ENCODE results near the gene HPF1. TPM values are rescaled to one million over a fixed set of nuclear protein-coding genes. Genes with fewer than 3 reads are reported as not detected.
"Not testable (repeated sequence)": the region's sequence is repeated elsewhere in the genome, so short reads cannot be mapped to it uniquely, and the experiment has no call there.

Gene HPF1
- total RNA-seq, 1 experiment from 2014 or later, result 34.3 TPM

DNA sequence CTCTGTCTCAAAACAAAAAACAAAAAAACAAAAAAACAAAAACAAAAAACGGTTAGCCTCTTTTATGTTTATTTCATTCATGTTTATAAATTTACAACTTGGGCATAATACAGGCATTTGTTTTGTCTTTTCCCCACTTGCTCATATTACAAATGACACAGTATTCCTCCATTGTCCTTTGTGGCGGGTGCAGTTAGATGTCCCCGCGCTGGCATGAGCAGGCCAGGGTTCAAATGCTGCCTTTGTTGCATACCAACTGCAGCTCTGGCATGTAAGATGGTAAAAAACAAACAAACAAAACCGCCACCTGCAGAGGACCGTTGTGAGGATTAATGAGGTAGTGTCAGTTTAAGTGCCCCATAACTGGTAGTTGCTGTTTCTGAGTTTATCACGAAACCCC, 16.1 kb upstream of the HPF1 start:
- Mint-ChIP-seq H3K4me1 (peaks cover 11% of the 10 kb centered on the region), H3K27ac (no peak overlapping the region), H3K36me3 (no peaks in the 10 kb centered on the region), H3K27me3 (ENCODE audit: low read depth) (peaks cover 24% of the 10 kb centered on the region), H3K4me3 (no peak overlapping the region), H3K9me3 (peaks cover 12% of the 10 kb centered on the region)
- DNase-seq (ENCODE audit: low spot score) (no peak), ATAC-seq (no peak)
- TF ChIP-seq, protein P1, sequence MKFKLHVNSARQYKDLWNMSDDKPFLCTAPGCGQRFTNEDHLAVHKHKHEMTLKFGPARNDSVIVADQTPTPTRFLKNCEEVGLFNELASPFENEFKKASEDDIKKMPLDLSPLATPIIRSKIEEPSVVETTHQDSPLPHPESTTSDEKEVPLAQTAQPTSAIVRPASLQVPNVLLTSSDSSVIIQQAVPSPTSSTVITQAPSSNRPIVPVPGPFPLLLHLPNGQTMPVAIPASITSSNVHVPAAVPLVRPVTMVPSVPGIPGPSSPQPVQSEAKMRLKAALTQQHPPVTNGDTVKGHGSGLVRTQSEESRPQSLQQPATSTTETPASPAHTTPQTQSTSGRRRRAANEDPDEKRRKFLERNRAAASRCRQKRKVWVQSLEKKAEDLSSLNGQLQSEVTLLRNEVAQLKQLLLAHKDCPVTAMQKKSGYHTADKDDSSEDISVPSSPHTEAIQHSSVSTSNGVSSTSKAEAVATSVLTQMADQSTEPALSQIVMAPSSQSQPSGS (CRISPR knock-in tag; IDR thresholded peaks at IDR 0.05; ENCODE audit: borderline replicate concordance, low read depth), result no peak
- no peak for TF ChIP-seq NFE2L1 (CRISPR knock-in tag; IDR thresholded peaks at IDR 0.05)
- TF ChIP-seq ATF1 (CRISPR knock-in tag; IDR thresholded peaks at IDR 0.05), result no peak
- TF ChIP-seq, protein P2, sequence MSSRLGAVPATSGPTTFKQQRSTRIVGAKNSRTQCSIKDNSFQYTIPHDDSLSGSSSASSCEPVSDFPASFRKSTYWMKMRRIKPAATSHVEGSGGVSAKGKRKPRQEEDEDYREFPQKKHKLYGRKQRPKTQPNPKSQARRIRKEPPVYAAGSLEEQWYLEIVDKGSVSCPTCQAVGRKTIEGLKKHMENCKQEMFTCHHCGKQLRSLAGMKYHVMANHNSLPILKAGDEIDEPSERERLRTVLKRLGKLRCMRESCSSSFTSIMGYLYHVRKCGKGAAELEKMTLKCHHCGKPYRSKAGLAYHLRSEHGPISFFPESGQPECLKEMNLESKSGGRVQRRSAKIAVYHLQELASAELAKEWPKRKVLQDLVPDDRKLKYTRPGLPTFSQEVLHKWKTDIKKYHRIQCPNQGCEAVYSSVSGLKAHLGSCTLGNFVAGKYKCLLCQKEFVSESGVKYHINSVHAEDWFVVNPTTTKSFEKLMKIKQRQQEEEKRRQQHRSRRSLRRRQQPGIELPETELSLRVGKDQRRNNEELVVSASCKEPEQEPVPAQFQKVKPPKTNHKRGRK (CRISPR knock-in tag; IDR thresholded peaks at IDR 0.05; ENCODE audit: borderline replicate concordance), result no peak
- no peak for TF ChIP-seq NR2C2 (CRISPR knock-in tag; IDR thresholded peaks at IDR 0.05)
- TF ChIP-seq, protein P3, sequence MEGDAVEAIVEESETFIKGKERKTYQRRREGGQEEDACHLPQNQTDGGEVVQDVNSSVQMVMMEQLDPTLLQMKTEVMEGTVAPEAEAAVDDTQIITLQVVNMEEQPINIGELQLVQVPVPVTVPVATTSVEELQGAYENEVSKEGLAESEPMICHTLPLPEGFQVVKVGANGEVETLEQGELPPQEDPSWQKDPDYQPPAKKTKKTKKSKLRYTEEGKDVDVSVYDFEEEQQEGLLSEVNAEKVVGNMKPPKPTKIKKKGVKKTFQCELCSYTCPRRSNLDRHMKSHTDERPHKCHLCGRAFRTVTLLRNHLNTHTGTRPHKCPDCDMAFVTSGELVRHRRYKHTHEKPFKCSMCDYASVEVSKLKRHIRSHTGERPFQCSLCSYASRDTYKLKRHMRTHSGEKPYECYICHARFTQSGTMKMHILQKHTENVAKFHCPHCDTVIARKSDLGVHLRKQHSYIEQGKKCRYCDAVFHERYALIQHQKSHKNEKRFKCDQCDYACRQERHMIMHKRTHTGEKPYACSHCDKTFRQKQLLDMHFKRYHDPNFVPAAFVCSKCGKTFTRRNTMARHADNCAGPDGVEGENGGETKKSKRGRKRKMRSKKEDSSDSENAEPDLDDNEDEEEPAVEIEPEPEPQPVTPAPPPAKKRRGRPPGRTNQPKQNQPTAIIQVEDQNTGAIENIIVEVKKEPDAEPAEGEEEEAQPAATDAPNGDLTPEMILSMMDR (IDR thresholded peaks at IDR 0.05), result no peak
- TF ChIP-seq GRHL2 (CRISPR knock-in tag; IDR thresholded peaks at IDR 0.05; ENCODE audit: insufficient replicate concordance, severe bottlenecking), result no peak
- TF ChIP-seq ZBTB43 (CRISPR knock-in tag; IDR thresholded peaks at IDR 0.05), result no peak
- TF ChIP-seq PRRX2 (CRISPR knock-in tag; IDR thresholded peaks at IDR 0.05), result no peak
- no peak for TF ChIP-seq NR3C1 (CRISPR knock-in tag; conservative IDR thresholded peaks at IDR 0.05; ENCODE audit: low read depth)
- TF ChIP-seq IRF2 (CRISPR knock-in tag; IDR thresholded peaks at IDR 0.05; ENCODE audit: borderline replicate concordance, low read depth), result no peak
- no peak for TF ChIP-seq TP53 (CRISPR knock-in tag; IDR thresholded peaks at IDR 0.05)
- no peak for TF ChIP-seq FOXP1 (CRISPR knock-in tag; IDR thresholded peaks at IDR 0.05; ENCODE audit: borderline replicate concordance)
- ChIA-PET POLR2A (no interaction called here), CTCF (interaction anchor here (1.1 kb wide), 1 partner anchor 161 kb away, joined by 6 read pairs; no protein-coding TSS in a partner anchor)

GRCh38 chr4:169771556-169772080, 13.9 kb upstream of the HPF1 start:
- Mint-ChIP-seq H3K27me3 (ENCODE audit: low read depth) (peaks cover 21% of the 10 kb centered on the region), H3K4me1 (peaks cover 11% of the 10 kb centered on the region)
- H3K4me3 Mint-ChIP-seq; CTCF ChIA-PET; H3K27ac Mint-ChIP-seq; POLR2A ChIA-PET; DNase-seq (ENCODE audit: low spot score); H3K9me3 Mint-ChIP-seq; H3K36me3 Mint-ChIP-seq; ATAC-seq: not testable (repeated sequence)

DNA sequence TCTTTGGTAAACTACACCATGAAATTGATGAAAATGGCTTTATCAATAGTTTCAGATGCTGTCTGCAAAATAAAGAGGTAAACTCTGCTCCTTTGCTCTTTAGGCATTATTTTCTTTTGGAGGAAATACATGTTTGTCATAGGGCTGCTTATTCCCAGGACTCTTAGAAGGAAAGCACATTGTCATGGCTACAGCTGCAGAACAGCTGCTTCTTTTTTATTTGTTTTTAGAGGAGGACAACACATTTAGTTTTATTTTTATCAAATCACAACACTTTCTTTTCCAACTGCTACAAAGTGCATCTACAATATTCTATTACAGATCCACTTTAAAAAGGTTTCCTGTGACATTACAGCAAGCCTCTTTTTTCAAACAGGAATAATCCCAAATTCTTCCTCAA, 12.7 kb upstream of the HPF1 start:
- no peak overlapping the region for H3K4me3 Mint-ChIP-seq
- H3K9me3 Mint-ChIP-seq, result peaks cover 9% of the 10 kb centered on the region; the same call in 1 of the 2 replicates
- ATAC-seq, result no peak
- CTCF ChIA-PET, result no interaction called here
- POLR2A ChIA-PET, result interaction anchor here (0.7 kb wide), 1 partner anchor 139 kb away, joined by 3 read pairs; no protein-coding TSS in a partner anchor
- no peaks in the 10 kb centered on the region for H3K36me3 Mint-ChIP-seq
- TF ChIP-seq ZNF416 (CRISPR knock-in tag; IDR thresholded peaks at IDR 0.05) (no peak), SP1 (CRISPR knock-in tag; conservative IDR thresholded peaks at IDR 0.05) (no peak), USF1 (CRISPR knock-in tag; IDR thresholded peaks at IDR 0.05) (no peak)
- TF ChIP-seq, protein P4, sequence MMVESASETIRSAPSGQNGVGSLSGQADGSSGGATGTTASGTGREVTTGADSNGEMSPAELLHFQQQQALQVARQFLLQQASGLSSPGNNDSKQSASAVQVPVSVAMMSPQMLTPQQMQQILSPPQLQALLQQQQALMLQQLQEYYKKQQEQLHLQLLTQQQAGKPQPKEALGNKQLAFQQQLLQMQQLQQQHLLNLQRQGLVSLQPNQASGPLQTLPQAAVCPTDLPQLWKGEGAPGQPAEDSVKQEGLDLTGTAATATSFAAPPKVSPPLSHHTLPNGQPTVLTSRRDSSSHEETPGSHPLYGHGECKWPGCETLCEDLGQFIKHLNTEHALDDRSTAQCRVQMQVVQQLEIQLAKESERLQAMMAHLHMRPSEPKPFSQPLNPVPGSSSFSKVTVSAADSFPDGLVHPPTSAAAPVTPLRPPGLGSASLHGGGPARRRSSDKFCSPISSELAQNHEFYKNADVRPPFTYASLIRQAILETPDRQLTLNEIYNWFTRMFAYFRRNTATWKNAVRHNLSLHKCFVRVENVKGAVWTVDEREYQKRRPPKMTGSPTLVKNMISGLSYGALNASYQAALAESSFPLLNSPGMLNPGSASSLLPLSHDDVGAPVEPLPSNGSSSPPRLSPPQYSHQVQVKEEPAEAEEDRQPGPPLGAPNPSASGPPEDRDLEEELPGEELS (CRISPR knock-in tag; IDR thresholded peaks at IDR 0.05), result no peak
- no peak for DNase-seq (ENCODE audit: low spot score)
- peaks cover 12% of the 10 kb centered on the region for H3K27me3 Mint-ChIP-seq (ENCODE audit: low read depth)
- H3K27ac Mint-ChIP-seq, result no peak overlapping the region
- H3K4me1 Mint-ChIP-seq, result peaks cover 5% of the 10 kb centered on the region
